Neuronal stem cell (in vitro differentiated cells): ENCODE results near the gene SULT1A1.
A peak's percentile ranks its signal among the peaks of the same experiment; 100 is the strongest.

Experiments used
- DNase-seq: peaks from one replicate; pipeline ENCODE4 v3.0.0-alpha.2; 2013; ENCODE audit warnings: low spot score
- H2AFZ ChIP-seq: one replicate; pipeline ENCODE4 v1.6.1; 2013; ENCODE audit warnings: mild to moderate bottlenecking, low read length, inconsistent platforms
- H2AK5ac ChIP-seq: 2 replicates; pipeline ENCODE4 v1.6.1; 2013; ENCODE audit warnings: low read depth, mild to moderate bottlenecking, inconsistent platforms, low read length, moderate library complexity, mixed read lengths
- H2BK120ac ChIP-seq: 2 replicates; pipeline ENCODE4 v1.6.1; 2013; ENCODE audit warnings: low read depth, mild to moderate bottlenecking, inconsistent platforms, low read length, moderate library complexity, mixed read lengths
- H2BK12ac ChIP-seq: one replicate; pipeline ENCODE4 v1.6.1; 2013; ENCODE audit warnings: low read length, inconsistent platforms
- H2BK15ac ChIP-seq: 2 replicates; pipeline ENCODE4 v1.6.1; 2013; ENCODE audit warnings: mild to moderate bottlenecking, low read length, inconsistent platforms, mixed read lengths
- H2BK5ac ChIP-seq: one replicate; pipeline ENCODE4 v1.6.1; 2013; ENCODE audit warnings: inconsistent platforms, mild to moderate bottlenecking, low read length, moderate library complexity
- H3K14ac ChIP-seq: one replicate; pipeline ENCODE4 v1.6.1; 2013; ENCODE audit warnings: low read length, inconsistent platforms
- H3K18ac ChIP-seq: 2 replicates; pipeline ENCODE4 v1.6.1; 2013; ENCODE audit warnings: low read length, inconsistent platforms
- H3K23ac ChIP-seq: 2 replicates; pipeline ENCODE4 v1.6.1; 2013; ENCODE audit warnings: low read depth, mild to moderate bottlenecking, mixed read lengths, low read length, inconsistent platforms; ENCODE audit not compliant: poor library complexity
- H3K27ac ChIP-seq: replicated peaks from 3 replicates; pipeline ENCODE4 v1.5.1; 2013; ENCODE audit warnings: low read length, inconsistent platforms
- H3K27me3 ChIP-seq, 3 experiments: 2 replicates each; pipeline ENCODE4 v1.6.1; 2013; ENCODE audit warnings: low read length in 3 of 3, mild to moderate bottlenecking in 2 of 3, inconsistent platforms in 1 of 3, low read depth in 1 of 3, mixed read lengths in 1 of 3, moderate library complexity in 1 of 3; ENCODE audit not compliant: control insufficient read depth in 3 of 3, insufficient read depth in 3 of 3
- H3K36me3 ChIP-seq, 2 donors: replicated peaks in 1 of 2; 2 replicates each; pipeline ENCODE4 v1.6.1; 2013; ENCODE audit warnings: low read length in 2 of 2; ENCODE audit not compliant: control insufficient read depth in 2 of 2, insufficient read depth in 2 of 2
- H3K4ac ChIP-seq: 2 replicates; pipeline ENCODE4 v1.6.1; 2013; ENCODE audit warnings: inconsistent platforms, mild to moderate bottlenecking, low read length, moderate library complexity
- H3K4me1 ChIP-seq, 2 donors: 1 replicate in 1 of 2; 2 replicates in 1 of 2; pipeline ENCODE4 v1.6.1; 2013; ENCODE audit warnings: low read length in 2 of 2, low read depth in 1 of 2; ENCODE audit not compliant: control insufficient read depth in 2 of 2, insufficient read depth in 1 of 2
- H3K4me2 ChIP-seq: one replicate; pipeline ENCODE4 v1.6.1; 2013; ENCODE audit warnings: mild to moderate bottlenecking, low read length, inconsistent platforms; ENCODE audit not compliant: insufficient read depth, poor library complexity, severe bottlenecking
- H3K4me3 ChIP-seq, 2 donors: 2 replicates each; pipeline ENCODE4 v1.5.1; 2013; ENCODE audit warnings: low read length in 2 of 2, mild to moderate bottlenecking in 2 of 2, inconsistent platforms in 1 of 2, moderate library complexity in 1 of 2
- H3K79me1 ChIP-seq: one replicate; pipeline ENCODE4 v1.6.1; 2013; ENCODE audit warnings: low read depth, mild to moderate bottlenecking, inconsistent platforms, low read length, moderate library complexity
- H3K9ac ChIP-seq: one replicate; pipeline ENCODE4 v1.6.1; 2013; ENCODE audit warnings: mild to moderate bottlenecking, low read depth, low read length, inconsistent platforms; ENCODE audit not compliant: poor library complexity
- H3K9me3 ChIP-seq, 2 donors: replicated peaks in 1 of 2; 2 replicates each; pipeline versions ENCODE3 to v1.6.1; 2013; ENCODE audit warnings: low read length in 2 of 2, mild to moderate bottlenecking in 2 of 2, inconsistent platforms in 1 of 2, low read depth in 1 of 2, mixed read lengths in 1 of 2, moderate library complexity in 1 of 2; ENCODE audit not compliant: control insufficient read depth in 2 of 2, insufficient read depth in 1 of 2
- H4K8ac ChIP-seq: one replicate; pipeline ENCODE4 v1.6.1; 2013; ENCODE audit warnings: low read depth, mild to moderate bottlenecking, inconsistent platforms, low read length, moderate library complexity
- H4K91ac ChIP-seq: one replicate; pipeline ENCODE4 v1.6.1; 2013; ENCODE audit warnings: low read length, low read depth, mild to moderate bottlenecking, inconsistent platforms; ENCODE audit not compliant: poor library complexity
- WGBS, 2 donors: extraction: QIAGEN DNeasy Blood & Tissue Kit; methylation state at CpG; one replicate each; pipeline ENCODE4 v1.1.7; 2013; ENCODE audit warnings: missing lambda C conversion rate in 2 of 2, mixed read lengths in 1 of 2; ENCODE audit not compliant: insufficient read length in 2 of 2, insufficient replicate concordance in 1 of 2; ENCODE audit errors: extremely low coverage in 2 of 2; 5-methylcytosine and 5-hydroxymethylcytosine counted together

The SULT1A1 gene

GRCh38 chr16:28589069-28589468, 20.8 kb downstream of the SULT1A1 start:
- H3K79me1 ChIP-seq = no peaks in the 10 kb centered on the region
- no peak overlapping the region for H2BK5ac ChIP-seq
- no peak overlapping the region for H3K4me2 ChIP-seq
- no peak overlapping the region for H3K23ac ChIP-seq
- no peaks in the 10 kb centered on the region for H3K9me3 ChIP-seq
- no peak overlapping the region for H2BK120ac ChIP-seq
- no peak overlapping the region for H2BK15ac ChIP-seq
- H3K4me3 ChIP-seq = no peak overlapping the region
- no peak overlapping the region for H3K9ac ChIP-seq
- H2AK5ac ChIP-seq = no peak overlapping the region
- no peak overlapping the region for H3K18ac ChIP-seq
- no peaks in the 10 kb centered on the region for H3K4me1 ChIP-seq
- no peak for DNase-seq
- no peak overlapping the region for H3K27ac ChIP-seq
- no peak overlapping the region for H2BK12ac ChIP-seq
- no peak overlapping the region for H3K4ac ChIP-seq
- WGBS, 2 donors = no CpG with 5 or more reads among the region's 8 CpGs
- H3K36me3 ChIP-seq = peaks cover 25 to 69% of the 10 kb centered on the region in 2 donors
- H4K91ac ChIP-seq = no peak overlapping the region
- no peaks in the 10 kb centered on the region for H3K27me3 ChIP-seq
- H4K8ac ChIP-seq = no peak overlapping the region
- no peak overlapping the region for H2AFZ ChIP-seq
- H3K14ac ChIP-seq = no peak overlapping the region

- WGBS, 2 donors = no CpG with 5 or more reads among the region's 8 CpGs
- Histone ChIP-seq H2AFZ (no peak overlapping the region), H3K18ac (no peak overlapping the region), H2BK5ac (no peak overlapping the region), H3K9me3 (no peaks in the 10 kb centered on the region), H3K4me3 (no peak overlapping the region), H4K91ac (no peak overlapping the region), H3K4ac (no peak overlapping the region), H2AK5ac (no peak overlapping the region), H2BK120ac (no peak overlapping the region), H2BK15ac (no peak overlapping the region), H3K23ac (no peak overlapping the region), H3K36me3 (peaks cover 28 to 76% of the 10 kb centered on the region in 2 donors), H3K27ac (no peak overlapping the region), H3K4me1 (no peaks in the 10 kb centered on the region), H3K9ac (no peak overlapping the region), H3K4me2 (no peak overlapping the region), H3K27me3 (no peaks in the 10 kb centered on the region), H3K14ac (peak overlapping the region; percentile 27), H3K79me1 (no peaks in the 10 kb centered on the region), H2BK12ac (no peak overlapping the region), H4K8ac (no peak overlapping the region)
- DNase-seq = no peak
Measured at GRCh38 chr16:28587386-28587785, 22.5 kb downstream of the SULT1A1 start.

- Histone ChIP-seq H2AK5ac (no peak overlapping the region), H3K9me3 (no peaks in the 10 kb centered on the region), H4K91ac (no peak overlapping the region), H2BK5ac (no peak overlapping the region), H2AFZ (no peak overlapping the region), H3K18ac (no peak overlapping the region), H3K36me3 (peaks cover 31 to 79% of the 10 kb centered on the region in 2 donors), H2BK15ac (no peak overlapping the region), H3K79me1 (no peaks in the 10 kb centered on the region), H3K23ac (no peak overlapping the region), H3K4me2 (no peak overlapping the region), H3K27ac (no peak overlapping the region), H3K4ac (no peak overlapping the region), H3K9ac (no peak overlapping the region), H2BK12ac (no peak overlapping the region), H3K4me3 (no peak overlapping the region), H2BK120ac (no peak overlapping the region), H3K14ac (no peak overlapping the region), H3K4me1 (no peaks in the 10 kb centered on the region), H3K27me3 (no peaks in the 10 kb centered on the region), H4K8ac (no peak overlapping the region)
- no peak for DNase-seq
- WGBS, 2 donors = no CpG with 5 or more reads among the region's 3 CpGs
Measured at GRCh38 chr16:28586466-28586865, 23.4 kb downstream of the SULT1A1 start.

DNA sequence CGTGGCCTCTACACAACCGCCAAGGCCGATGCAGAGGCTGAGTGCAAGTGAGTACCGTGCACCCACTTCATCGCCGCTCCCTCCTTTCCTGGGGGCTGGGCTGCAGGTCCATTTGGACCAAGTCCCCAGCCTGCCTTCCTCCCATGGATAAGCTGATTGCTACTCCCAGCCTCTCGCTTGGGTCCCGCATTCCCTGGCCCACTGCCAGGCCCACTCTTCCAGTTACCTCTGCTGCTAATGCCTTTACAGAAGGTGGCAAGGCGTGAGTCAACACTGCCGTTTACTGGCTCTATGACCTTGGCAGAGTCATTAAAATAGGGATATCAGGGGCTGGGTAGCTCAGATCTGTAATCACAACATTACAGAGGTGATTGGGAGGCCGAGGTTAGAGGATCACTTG, 24.2 kb downstream of the SULT1A1 start:
- Histone ChIP-seq H3K18ac (no peak overlapping the region), H3K4me1 (no peaks in the 10 kb centered on the region), H4K91ac (no peak overlapping the region), H3K4ac (no peak overlapping the region), H3K9ac (no peak overlapping the region), H2BK120ac (no peak overlapping the region), H2AFZ (no peak overlapping the region), H3K27ac (no peak overlapping the region), H2BK12ac (no peak overlapping the region), H2BK15ac (no peak overlapping the region), H2BK5ac (no peak overlapping the region), H4K8ac (no peak overlapping the region), H2AK5ac (no peak overlapping the region), H3K36me3 (peaks cover 28 to 78% of the 10 kb centered on the region in 2 donors), H3K4me3 (no peak overlapping the region), H3K79me1 (peaks cover 2% of the 10 kb centered on the region), H3K14ac (no peak overlapping the region), H3K4me2 (no peak overlapping the region), H3K9me3 (no peaks in the 10 kb centered on the region), H3K27me3 (no peaks in the 10 kb centered on the region), H3K23ac (no peak overlapping the region)
- no CpG with 5 or more reads among the region's 11 CpGs for WGBS, 2 donors
- DNase-seq = no peak
